Measurements from ENCODE around the gene TMEM119. TPM values are rescaled to one million over a fixed set of nuclear protein-coding genes. Genes with fewer than 3 reads are reported as not detected.
"Not testable (repeated sequence)": the region's sequence is repeated elsewhere in the genome, so short reads cannot be mapped to it uniquely, and the experiment has no call there.

The TMEM119 gene
- total RNA-seq, 1 experiment from 2014 or later = not detected

DNA sequence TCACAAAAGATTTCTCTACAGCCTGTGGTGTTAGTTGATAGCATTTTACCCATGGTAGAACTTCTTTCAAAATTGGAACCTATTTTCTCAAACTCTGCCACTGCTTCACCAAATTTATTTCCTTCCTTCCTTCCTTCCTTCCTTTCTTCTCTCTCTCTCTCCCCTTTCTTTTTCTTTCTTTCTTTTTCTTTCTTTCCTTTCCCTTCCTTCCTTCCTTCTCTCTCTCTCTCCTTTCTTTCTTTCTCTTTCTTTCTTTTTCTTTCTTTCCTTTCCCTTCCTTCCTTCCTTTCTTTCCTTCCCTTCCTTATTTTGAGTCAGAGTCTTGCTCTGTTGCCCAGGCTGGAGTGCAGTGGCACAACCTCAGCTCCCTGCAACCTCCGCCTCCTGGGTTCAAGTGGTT lies 23.6 kb downstream of the TMEM119 start:
- H3K36me3 ChIP-seq (ENCODE audit: control insufficient read depth, insufficient read depth, low read length); ATAC-seq; intact Hi-C loops (cut with micrococcal nuclease; ENCODE audit: unreplicated experiment); BruUV-seq (replicated peaks); H3K4me1 ChIP-seq (ENCODE audit: control insufficient read depth, insufficient read depth, low read length); H3K27ac ChIP-seq (ENCODE audit: low read length); POLR2A ChIA-PET; H3K27me3 ChIP-seq (ENCODE audit: control insufficient read depth, insufficient read depth, low read length); DNase-seq (ENCODE audit: low read depth, low spot score); H3K4me3 ChIP-seq (ENCODE audit: low read depth in 2 of 2, low read length in 2 of 2); CTCF ChIA-PET; H3K9me3 ChIP-seq (ENCODE audit: control insufficient read depth, insufficient read depth, low read depth, low read length); in situ Hi-C loops (cut with HindIII; ENCODE audit: low pct_unique_long_range_greater_than_20kb, low sequenced_read_pairs): not testable (repeated sequence)

DNA sequence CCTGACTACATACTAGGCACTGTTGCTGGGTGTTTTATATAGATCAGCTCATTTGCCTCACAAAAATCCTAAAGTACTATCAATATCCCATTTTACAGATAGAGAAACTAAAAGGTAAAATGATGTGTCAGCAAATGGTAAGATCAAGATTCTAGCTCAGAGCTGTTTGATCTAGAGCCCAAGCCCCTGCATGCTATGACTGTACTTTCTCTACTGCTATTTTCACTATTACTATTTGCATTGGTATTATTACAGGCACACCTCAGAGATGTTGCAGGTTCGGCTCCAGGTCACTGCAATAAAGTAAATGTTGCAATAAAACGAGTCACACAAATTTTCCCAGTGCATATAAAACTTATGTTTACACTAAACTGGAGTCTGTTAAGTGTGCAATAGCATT lies 24.6 kb downstream of the TMEM119 start:
- Histone ChIP-seq H3K27ac (ENCODE audit: low read length) (no peak overlapping the region), H3K27me3 (ENCODE audit: control insufficient read depth, insufficient read depth, low read length) (no peaks in the 10 kb centered on the region), H3K36me3 (ENCODE audit: control insufficient read depth, insufficient read depth, low read length) (peaks cover under 1% of the 10 kb centered on the region; the same call in 1 of the 2 replicates), H3K4me1 (ENCODE audit: control insufficient read depth, insufficient read depth, low read length) (no peaks in the 10 kb centered on the region), H3K4me3 (ENCODE audit: low read depth in 2 of 2, low read length in 2 of 2) (no peak overlapping the region), H3K9me3 (ENCODE audit: control insufficient read depth, insufficient read depth, low read depth, low read length) (no peaks in the 10 kb centered on the region)
- TF ChIP-seq POLR2AphosphoS5 (IDR thresholded peaks at IDR 0.05; ENCODE audit: low read depth, low read length) = no peak
- TF ChIP-seq TCF7L2 (IDR thresholded peaks at IDR 0.05; ENCODE audit: low read depth, low read length) = no peak
- TF ChIP-seq, protein P1, sequence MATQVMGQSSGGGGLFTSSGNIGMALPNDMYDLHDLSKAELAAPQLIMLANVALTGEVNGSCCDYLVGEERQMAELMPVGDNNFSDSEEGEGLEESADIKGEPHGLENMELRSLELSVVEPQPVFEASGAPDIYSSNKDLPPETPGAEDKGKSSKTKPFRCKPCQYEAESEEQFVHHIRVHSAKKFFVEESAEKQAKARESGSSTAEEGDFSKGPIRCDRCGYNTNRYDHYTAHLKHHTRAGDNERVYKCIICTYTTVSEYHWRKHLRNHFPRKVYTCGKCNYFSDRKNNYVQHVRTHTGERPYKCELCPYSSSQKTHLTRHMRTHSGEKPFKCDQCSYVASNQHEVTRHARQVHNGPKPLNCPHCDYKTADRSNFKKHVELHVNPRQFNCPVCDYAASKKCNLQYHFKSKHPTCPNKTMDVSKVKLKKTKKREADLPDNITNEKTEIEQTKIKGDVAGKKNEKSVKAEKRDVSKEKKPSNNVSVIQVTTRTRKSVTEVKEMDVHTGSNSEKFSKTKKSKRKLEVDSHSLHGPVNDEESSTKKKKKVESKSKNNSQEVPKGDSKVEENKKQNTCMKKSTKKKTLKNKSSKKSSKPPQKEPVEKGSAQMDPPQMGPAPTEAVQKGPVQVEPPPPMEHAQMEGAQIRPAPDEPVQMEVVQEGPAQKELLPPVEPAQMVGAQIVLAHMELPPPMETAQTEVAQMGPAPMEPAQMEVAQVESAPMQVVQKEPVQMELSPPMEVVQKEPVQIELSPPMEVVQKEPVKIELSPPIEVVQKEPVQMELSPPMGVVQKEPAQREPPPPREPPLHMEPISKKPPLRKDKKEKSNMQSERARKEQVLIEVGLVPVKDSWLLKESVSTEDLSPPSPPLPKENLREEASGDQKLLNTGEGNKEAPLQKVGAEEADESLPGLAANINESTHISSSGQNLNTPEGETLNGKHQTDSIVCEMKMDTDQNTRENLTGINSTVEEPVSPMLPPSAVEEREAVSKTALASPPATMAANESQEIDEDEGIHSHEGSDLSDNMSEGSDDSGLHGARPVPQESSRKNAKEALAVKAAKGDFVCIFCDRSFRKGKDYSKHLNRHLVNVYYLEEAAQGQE (IDR thresholded peaks at IDR 0.05; ENCODE audit: insufficient read depth in 1 of 2, low read depth in 2 of 2, low read length in 1 of 2) = no peak
- TF ChIP-seq SIN3A (IDR thresholded peaks at IDR 0.05; ENCODE audit: borderline replicate concordance, insufficient read depth, low read depth, low read length) = no peak
- intact Hi-C loops (cut with micrococcal nuclease; ENCODE audit: unreplicated experiment) (no loop called here), in situ Hi-C loops (cut with HindIII; ENCODE audit: low pct_unique_long_range_greater_than_20kb, low sequenced_read_pairs) (no loop called here)
- POLR2A ChIA-PET = interaction anchor here (0.7 kb wide), 1 partner anchor 570 kb away, joined by 6 read pairs; no protein-coding TSS in a partner anchor
- no TSS peak for BruUV-seq (replicated peaks)
- DNase-seq (ENCODE audit: low read depth, low spot score) (no peak), ATAC-seq (no peak)
- CTCF ChIA-PET = no interaction called here

DNA sequence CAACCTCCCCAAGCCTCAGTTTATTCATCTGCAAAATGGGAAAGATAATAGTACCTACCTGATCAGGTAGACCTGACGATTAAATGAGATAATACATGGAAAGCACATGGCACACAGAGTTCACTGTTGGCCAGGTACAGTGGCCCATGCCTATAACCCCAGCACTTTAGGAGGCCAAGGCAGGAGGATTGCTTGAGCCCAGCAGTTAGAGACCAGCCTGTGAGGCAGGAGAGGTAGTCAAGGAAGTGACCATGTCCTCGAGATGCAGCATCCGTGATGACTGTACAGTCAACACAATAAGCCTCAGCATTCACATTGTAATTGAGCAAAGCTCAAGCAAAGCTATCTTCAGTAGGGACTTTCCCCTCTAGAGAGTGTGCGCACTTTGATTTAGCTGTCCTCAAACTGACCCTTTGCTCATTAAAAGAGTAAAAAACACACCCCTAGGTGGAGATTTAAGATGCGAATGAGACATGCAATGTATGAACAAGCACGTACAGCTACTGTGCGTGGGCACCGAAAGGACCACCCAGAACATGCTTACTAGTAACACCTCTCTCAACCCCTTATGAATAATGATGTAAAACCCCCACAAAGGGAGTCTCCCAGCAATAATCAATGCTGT lies 25.6 kb downstream of the TMEM119 start:
- Histone ChIP-seq H3K27me3 (ENCODE audit: control insufficient read depth, insufficient read depth, low read length) (no peaks in the 10 kb centered on the region), H3K4me3 (ENCODE audit: low read depth in 2 of 2, low read length in 2 of 2) (no peak overlapping the region), H3K4me1 (ENCODE audit: control insufficient read depth, insufficient read depth, low read length) (no peaks in the 10 kb centered on the region), H3K36me3 (ENCODE audit: control insufficient read depth, insufficient read depth, low read length) (peaks cover 3% of the 10 kb centered on the region), H3K27ac (ENCODE audit: low read length) (no peak overlapping the region), H3K9me3 (ENCODE audit: control insufficient read depth, insufficient read depth, low read depth, low read length) (no peaks in the 10 kb centered on the region)
- BruUV-seq (replicated peaks) = no TSS peak
- POLR2A ChIA-PET = no interaction called here
- CTCF ChIA-PET = no interaction called here
- ATAC-seq (no peak), DNase-seq (ENCODE audit: low read depth, low spot score) (no peak)
- in situ Hi-C loops (cut with HindIII; ENCODE audit: low pct_unique_long_range_greater_than_20kb, low sequenced_read_pairs) (no loop called here), intact Hi-C loops (cut with micrococcal nuclease; ENCODE audit: unreplicated experiment) (no loop called here)
- TF ChIP-seq, protein P2, sequence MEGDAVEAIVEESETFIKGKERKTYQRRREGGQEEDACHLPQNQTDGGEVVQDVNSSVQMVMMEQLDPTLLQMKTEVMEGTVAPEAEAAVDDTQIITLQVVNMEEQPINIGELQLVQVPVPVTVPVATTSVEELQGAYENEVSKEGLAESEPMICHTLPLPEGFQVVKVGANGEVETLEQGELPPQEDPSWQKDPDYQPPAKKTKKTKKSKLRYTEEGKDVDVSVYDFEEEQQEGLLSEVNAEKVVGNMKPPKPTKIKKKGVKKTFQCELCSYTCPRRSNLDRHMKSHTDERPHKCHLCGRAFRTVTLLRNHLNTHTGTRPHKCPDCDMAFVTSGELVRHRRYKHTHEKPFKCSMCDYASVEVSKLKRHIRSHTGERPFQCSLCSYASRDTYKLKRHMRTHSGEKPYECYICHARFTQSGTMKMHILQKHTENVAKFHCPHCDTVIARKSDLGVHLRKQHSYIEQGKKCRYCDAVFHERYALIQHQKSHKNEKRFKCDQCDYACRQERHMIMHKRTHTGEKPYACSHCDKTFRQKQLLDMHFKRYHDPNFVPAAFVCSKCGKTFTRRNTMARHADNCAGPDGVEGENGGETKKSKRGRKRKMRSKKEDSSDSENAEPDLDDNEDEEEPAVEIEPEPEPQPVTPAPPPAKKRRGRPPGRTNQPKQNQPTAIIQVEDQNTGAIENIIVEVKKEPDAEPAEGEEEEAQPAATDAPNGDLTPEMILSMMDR (IDR thresholded peaks at IDR 0.05) = no peak
- TF ChIP-seq, protein P1 (IDR thresholded peaks at IDR 0.05; ENCODE audit: insufficient read depth in 1 of 2, low read depth in 2 of 2, low read length in 1 of 2) = no peak
- TF ChIP-seq POLR2AphosphoS5 (IDR thresholded peaks at IDR 0.05; ENCODE audit: low read depth, low read length) (no peak), TCF7L2 (IDR thresholded peaks at IDR 0.05; ENCODE audit: low read depth, low read length) (no peak), SIN3A (IDR thresholded peaks at IDR 0.05; ENCODE audit: borderline replicate concordance, insufficient read depth, low read depth, low read length) (no peak)

All from Panc1 (cell line).